CD4-positive, alpha-beta T cell (primary cell): ENCODE data around the gene SH3RF3. TPM values are rescaled to one million over a fixed set of nuclear protein-coding genes. Genes with fewer than 3 reads are reported as not detected.

ENCODE experiments used
- ATAC-seq: fragments of 200-7000 bp; cut with Tn5 transposase; one replicate; pipeline ENCODE4 v1.10.0; 2022; ENCODE audit warnings: mild to moderate bottlenecking; ENCODE audit not compliant: poor library complexity
- CTCF ChIA-PET: fragments of 350-600 bp; sonication (Branson Sonifier 250); formaldehyde crosslinking; loops from one replicate; lab custom pipeline; 2021; ENCODE audit warnings: antibody characterized with exemption, inconsistent platforms; lab: Charles Lee
- POLR2A ChIA-PET: fragments of 350-600 bp; sonication (Branson Sonifier 250); formaldehyde crosslinking; loops from one replicate; lab custom pipeline; 2021; ENCODE audit warnings: antibody characterized with exemption, inconsistent platforms; lab: Charles Lee
- DNase-seq, 14 experiments: peaks; one replicate each; pipeline ENCODE4 v3.0.0-alpha.2; 2013 to 2020; ENCODE audit warnings: mixed read lengths in 2 of 14
- H3K27ac ChIP-seq, 2 donors: one replicate each; pipeline versions ENCODE4 v1.5.1 to v1.7.0; 2013; ENCODE audit warnings: low read length in 2 of 2, low read depth in 1 of 2, mild to moderate bottlenecking in 1 of 2
- H3K27me3 ChIP-seq, 2 experiments: 1 replicate in 1 of 2; 2 replicates in 1 of 2; pipeline versions ENCODE4 v1.6.1 to v1.7.0; 2013; ENCODE audit warnings: low read length in 2 of 2, control low read depth in 1 of 2, mild to moderate bottlenecking in 1 of 2, moderate library complexity in 1 of 2; ENCODE audit not compliant: insufficient read depth in 2 of 2, control insufficient read depth in 1 of 2
- H3K36me3 ChIP-seq: one replicate; pipeline ENCODE4 v1.6.1; 2013; ENCODE audit warnings: low read length, control low read depth; ENCODE audit not compliant: insufficient read depth
- H3K4me1 ChIP-seq: one replicate; pipeline ENCODE4 v1.6.1; 2013; ENCODE audit warnings: low read length, control low read depth; ENCODE audit not compliant: insufficient read depth
- H3K4me3 ChIP-seq: one replicate; pipeline ENCODE4 v1.5.1; 2013; ENCODE audit warnings: mild to moderate bottlenecking, low read length, moderate library complexity
- H3K9me3 ChIP-seq, 2 experiments: 1 replicate in 1 of 2; 2 replicates in 1 of 2; pipeline versions ENCODE4 v1.6.1 to v1.7.0; 2013; ENCODE audit warnings: low read length in 2 of 2, mild to moderate bottlenecking in 2 of 2, control low read depth in 1 of 2, moderate library complexity in 1 of 2; ENCODE audit not compliant: control insufficient read depth in 1 of 2, insufficient read depth in 1 of 2
- H3K27ac Mint-ChIP-seq: one replicate; pipeline ENCODE4 v1.8.0; 2020; ENCODE audit warnings: mixed read lengths
- H3K27me3 Mint-ChIP-seq: one replicate; pipeline ENCODE4 v1.8.0; 2021; ENCODE audit warnings: mixed read lengths
- H3K36me3 Mint-ChIP-seq: one replicate; pipeline ENCODE4 v1.8.0; 2021; ENCODE audit warnings: low read depth, mixed read lengths
- H3K4me1 Mint-ChIP-seq: one replicate; pipeline ENCODE4 v1.8.0; 2021; ENCODE audit warnings: low read depth, mixed read lengths
- H3K4me3 Mint-ChIP-seq: one replicate; pipeline ENCODE4 v1.8.0; 2020; ENCODE audit warnings: mild to moderate bottlenecking, mixed read lengths
- H3K9me3 Mint-ChIP-seq: one replicate; pipeline ENCODE4 v1.8.0; 2020; ENCODE audit warnings: mixed read lengths
- intact Hi-C, 2 experiments: fragments of 100-400 bp; cut with DNase I in 1 of 2; cut with micrococcal nuclease in 1 of 2; formaldehyde crosslinking; loops; one replicate each; pipeline versions ENCODE4 v1.15.1 to v1.9.0; 2023 to 2025; cut with DNase I, micrococcal nuclease
- total RNA-seq, 174 experiments: library from RNA in 2 of 174; stranded (reverse) in 2 of 174; gene quantifications; one replicate each; pipeline ENCODE4 v1.2.3 and lab custom pipeline; 2021 to 2026
- TF ChIP-seq, protein P1 (sequence below): fragments of 200-600 bp; IDR thresholded peaks from one replicate; pipeline ENCODE4 v1.8.0; 2022; ENCODE audit warnings: antibody characterized with exemption, mild to moderate bottlenecking

SH3RF3 gene
- total RNA-seq, 2 experiments from 2014 or later = 5.2 to 5.9 TPM

DNA sequence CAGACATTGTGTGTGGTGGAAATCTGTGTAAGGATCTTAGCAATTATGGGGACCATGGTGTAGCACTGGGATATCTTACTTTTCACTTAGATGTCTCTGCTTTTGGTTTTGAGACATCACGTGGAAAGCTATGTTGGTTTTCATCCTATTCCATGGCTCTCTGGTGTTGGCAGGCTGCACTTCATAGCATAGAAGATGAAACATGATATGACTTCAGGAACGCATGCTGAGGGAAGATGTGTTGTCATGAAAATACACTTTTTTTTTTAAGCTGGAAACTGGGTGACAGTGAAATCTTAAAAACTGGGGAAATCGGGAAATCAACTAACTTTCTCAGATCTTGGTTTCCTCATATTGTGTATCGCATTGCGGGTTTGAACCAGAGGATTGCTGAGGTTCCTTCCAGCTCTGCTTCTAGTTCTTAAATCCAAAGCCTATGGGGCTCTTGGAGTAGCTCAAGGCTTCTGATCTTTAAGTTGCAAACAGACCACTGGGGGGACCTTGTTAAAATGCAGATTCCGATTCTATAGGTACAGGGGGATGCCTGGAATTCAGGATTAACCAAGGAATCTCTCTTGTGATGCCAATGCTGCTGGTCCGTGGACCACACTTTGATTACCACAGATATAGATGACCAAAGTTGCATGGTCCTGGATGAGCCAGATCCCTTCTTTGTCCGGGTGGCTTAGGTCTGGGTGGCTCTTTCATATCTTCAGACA is 160.7 kb downstream of the SH3RF3 start:
- no peak overlapping the region for H3K27ac Mint-ChIP-seq
- POLR2A ChIA-PET = no interaction called here
- H3K9me3 Mint-ChIP-seq = no peaks in the 10 kb centered on the region

DNA sequence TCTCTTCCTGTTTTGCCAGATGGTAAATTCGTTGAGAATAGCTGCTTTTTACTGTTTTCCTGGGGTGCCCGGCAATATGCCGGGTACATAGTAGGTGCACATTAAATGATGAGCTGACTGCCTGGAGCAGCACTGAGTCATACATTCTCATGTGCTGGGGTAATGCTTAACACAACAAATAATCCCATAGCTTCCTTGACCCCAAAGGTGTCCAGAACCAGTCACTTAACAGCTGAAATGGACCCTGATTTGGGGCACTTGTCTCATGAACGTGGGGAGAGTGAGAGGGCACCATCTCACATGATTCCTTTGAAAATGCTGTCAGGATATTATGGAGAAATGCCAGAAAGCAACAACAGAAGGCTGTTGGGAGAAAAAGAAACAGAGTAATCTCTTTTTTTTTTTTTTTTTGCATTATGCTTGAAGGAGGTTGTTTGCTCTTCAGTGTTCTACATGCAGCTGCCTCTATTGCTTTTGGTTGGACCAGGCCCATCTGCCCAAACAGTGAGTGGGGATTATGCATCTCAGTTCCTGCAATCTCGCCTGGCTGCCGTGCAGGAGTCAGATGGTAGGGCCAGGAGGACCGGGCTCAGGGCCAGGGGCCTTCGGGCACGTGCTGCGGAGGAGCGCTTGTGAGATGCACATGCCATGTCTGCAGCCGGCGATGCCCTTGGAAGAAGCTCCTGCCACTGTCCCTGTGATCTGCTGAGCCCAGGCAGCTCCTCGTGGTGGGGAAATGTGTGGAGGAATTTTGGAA is 162.1 kb downstream of the SH3RF3 start:
- Histone ChIP-seq H3K9me3 (peaks cover 0 to 22% of the 10 kb centered on the region in 2 experiments), H3K27ac (no peak overlapping the region), H3K4me1 (no peaks in the 10 kb centered on the region), H3K36me3 (no peaks in the 10 kb centered on the region), H3K27me3 (no peaks in the 10 kb centered on the region), H3K4me3 (no peak overlapping the region)
- ChIA-PET CTCF (no interaction called here), POLR2A (no interaction called here)
- Mint-ChIP-seq H3K36me3 (no peaks in the 10 kb centered on the region), H3K27ac (no peak overlapping the region), H3K4me1 (no peaks in the 10 kb centered on the region), H3K4me3 (no peak overlapping the region), H3K27me3 (no peaks in the 10 kb centered on the region), H3K9me3 (no peaks in the 10 kb centered on the region)
- no peak for ATAC-seq
- intact Hi-C loops = no loop called here
- DNase-seq = no peak
- TF ChIP-seq, protein P1, sequence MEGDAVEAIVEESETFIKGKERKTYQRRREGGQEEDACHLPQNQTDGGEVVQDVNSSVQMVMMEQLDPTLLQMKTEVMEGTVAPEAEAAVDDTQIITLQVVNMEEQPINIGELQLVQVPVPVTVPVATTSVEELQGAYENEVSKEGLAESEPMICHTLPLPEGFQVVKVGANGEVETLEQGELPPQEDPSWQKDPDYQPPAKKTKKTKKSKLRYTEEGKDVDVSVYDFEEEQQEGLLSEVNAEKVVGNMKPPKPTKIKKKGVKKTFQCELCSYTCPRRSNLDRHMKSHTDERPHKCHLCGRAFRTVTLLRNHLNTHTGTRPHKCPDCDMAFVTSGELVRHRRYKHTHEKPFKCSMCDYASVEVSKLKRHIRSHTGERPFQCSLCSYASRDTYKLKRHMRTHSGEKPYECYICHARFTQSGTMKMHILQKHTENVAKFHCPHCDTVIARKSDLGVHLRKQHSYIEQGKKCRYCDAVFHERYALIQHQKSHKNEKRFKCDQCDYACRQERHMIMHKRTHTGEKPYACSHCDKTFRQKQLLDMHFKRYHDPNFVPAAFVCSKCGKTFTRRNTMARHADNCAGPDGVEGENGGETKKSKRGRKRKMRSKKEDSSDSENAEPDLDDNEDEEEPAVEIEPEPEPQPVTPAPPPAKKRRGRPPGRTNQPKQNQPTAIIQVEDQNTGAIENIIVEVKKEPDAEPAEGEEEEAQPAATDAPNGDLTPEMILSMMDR = no peak

More for the DNA sequence above, 160.7 kb downstream of the SH3RF3 start:
- CTCF ChIA-PET = no interaction called here
- Mint-ChIP-seq H3K4me1 (no peaks in the 10 kb centered on the region), H3K4me3 (no peak overlapping the region), H3K36me3 (no peaks in the 10 kb centered on the region), H3K27me3 (no peaks in the 10 kb centered on the region)
- no peaks in the 10 kb centered on the region for H3K36me3 ChIP-seq
- no peak overlapping the region for H3K4me3 ChIP-seq
- H3K27me3 ChIP-seq = no peaks in the 10 kb centered on the region
- ATAC-seq (no peak), DNase-seq (no peak)
- no peak overlapping the region for H3K27ac ChIP-seq
- H3K4me1 ChIP-seq = no peaks in the 10 kb centered on the region
- peaks cover 0 to 17% of the 10 kb centered on the region in 2 experiments for H3K9me3 ChIP-seq
- intact Hi-C loops = no loop called here
- TF ChIP-seq, protein P1 = no peak

DNA sequence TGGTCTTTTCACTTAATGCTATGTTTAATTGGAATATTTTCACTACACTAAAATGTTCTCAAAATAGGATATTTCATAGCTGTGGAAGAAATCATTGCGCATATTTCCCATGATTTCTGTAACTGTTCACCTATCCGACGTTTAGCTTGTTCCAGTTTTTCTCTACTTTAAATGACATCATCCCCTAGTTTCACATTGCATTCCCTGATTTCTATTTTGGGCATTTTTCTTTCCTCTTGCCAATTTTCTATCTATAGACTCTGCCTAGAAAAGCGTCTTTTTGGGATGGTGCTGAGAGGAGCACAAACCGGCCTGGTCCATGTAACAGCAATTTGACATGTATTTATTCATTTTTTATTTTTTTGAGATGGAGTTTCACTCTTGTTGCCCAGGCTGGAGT is 163.4 kb downstream of the SH3RF3 start:
- Histone ChIP-seq H3K36me3 (no peaks in the 10 kb centered on the region), H3K27me3 (no peaks in the 10 kb centered on the region), H3K9me3 (peaks cover 0 to 22% of the 10 kb centered on the region in 2 experiments), H3K27ac (no peak overlapping the region), H3K4me3 (no peak overlapping the region), H3K4me1 (no peaks in the 10 kb centered on the region)
- no peaks in the 10 kb centered on the region for H3K9me3 Mint-ChIP-seq
- TF ChIP-seq, protein P1 = no peak
- ChIA-PET POLR2A (no interaction called here), CTCF (no interaction called here)
- DNase-seq (no peak), ATAC-seq (no peak)
- no peak overlapping the region for H3K4me3 Mint-ChIP-seq
- no peaks in the 10 kb centered on the region for H3K27me3 Mint-ChIP-seq
- intact Hi-C loops = no loop called here
- no peaks in the 10 kb centered on the region for H3K36me3 Mint-ChIP-seq
- no peak overlapping the region for H3K27ac Mint-ChIP-seq
- no peaks in the 10 kb centered on the region for H3K4me1 Mint-ChIP-seq
